Suprapubic skin (tissue), 4 donors: Measurements from ENCODE around the gene CFC1.
"Not testable (repeated sequence)": the region's sequence is repeated elsewhere in the genome, so short reads cannot be mapped to it uniquely, and the experiment has no call there.

ENCODE experiments used
- POLR2A ChIP-seq, 2 donors: fragments of 450-650 bp; IDR thresholded peaks; one replicate each; pipeline ENCODE4 v1.6.1; 2017; ENCODE audit warnings: antibody characterized with exemption in 2 of 2, mild to moderate bottlenecking in 2 of 2, moderate library complexity in 2 of 2
- POLR2AphosphoS5 ChIP-seq, 3 donors: sonication (generic); formaldehyde crosslinking; IDR thresholded peaks; one replicate each; pipeline ENCODE4 v1.6.1; 2017; ENCODE audit warnings: antibody characterized with exemption in 3 of 3
- TF ChIP-seq, protein P1 (sequence below), 2 donors: fragments of 200-600 bp in 1 of 2; fragments of 450-650 bp in 1 of 2; sonication (generic) in 1 of 2; IDR thresholded peaks; one replicate each; pipeline ENCODE4 v1.5.1; 2016 to 2019; ENCODE audit warnings: antibody characterized with exemption in 2 of 2, mild to moderate bottlenecking in 1 of 2, moderate library complexity in 1 of 2

DNA sequence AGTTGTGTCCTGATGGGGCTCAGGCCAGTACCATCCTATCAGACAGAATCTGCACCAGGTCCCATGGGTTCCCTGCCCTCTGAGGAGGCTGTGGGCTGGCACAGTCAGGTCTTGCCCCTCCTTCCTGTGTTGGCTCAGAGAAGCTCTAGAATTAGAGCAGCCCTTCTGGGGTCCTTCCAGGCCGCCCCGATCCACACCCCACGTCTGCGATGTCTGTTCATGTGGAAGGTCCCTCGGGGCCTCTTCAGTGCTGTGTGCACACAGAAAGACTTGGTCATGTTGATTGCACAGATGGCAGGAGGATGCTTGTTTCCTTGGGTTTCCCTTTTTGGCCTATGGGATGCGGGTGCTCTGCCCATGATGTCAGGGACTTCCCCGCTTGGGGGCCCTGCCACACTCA lies 20.3 kb downstream of the CFC1 start:
- TF ChIP-seq POLR2A, POLR2AphosphoS5 (IDR thresholded peaks at IDR 0.05): not testable (repeated sequence)
- TF ChIP-seq, protein P1, sequence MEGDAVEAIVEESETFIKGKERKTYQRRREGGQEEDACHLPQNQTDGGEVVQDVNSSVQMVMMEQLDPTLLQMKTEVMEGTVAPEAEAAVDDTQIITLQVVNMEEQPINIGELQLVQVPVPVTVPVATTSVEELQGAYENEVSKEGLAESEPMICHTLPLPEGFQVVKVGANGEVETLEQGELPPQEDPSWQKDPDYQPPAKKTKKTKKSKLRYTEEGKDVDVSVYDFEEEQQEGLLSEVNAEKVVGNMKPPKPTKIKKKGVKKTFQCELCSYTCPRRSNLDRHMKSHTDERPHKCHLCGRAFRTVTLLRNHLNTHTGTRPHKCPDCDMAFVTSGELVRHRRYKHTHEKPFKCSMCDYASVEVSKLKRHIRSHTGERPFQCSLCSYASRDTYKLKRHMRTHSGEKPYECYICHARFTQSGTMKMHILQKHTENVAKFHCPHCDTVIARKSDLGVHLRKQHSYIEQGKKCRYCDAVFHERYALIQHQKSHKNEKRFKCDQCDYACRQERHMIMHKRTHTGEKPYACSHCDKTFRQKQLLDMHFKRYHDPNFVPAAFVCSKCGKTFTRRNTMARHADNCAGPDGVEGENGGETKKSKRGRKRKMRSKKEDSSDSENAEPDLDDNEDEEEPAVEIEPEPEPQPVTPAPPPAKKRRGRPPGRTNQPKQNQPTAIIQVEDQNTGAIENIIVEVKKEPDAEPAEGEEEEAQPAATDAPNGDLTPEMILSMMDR (IDR thresholded peaks at IDR 0.05), result not testable (repeated sequence)
